ENCODE measurements around the gene RBPMS2.

DNA sequence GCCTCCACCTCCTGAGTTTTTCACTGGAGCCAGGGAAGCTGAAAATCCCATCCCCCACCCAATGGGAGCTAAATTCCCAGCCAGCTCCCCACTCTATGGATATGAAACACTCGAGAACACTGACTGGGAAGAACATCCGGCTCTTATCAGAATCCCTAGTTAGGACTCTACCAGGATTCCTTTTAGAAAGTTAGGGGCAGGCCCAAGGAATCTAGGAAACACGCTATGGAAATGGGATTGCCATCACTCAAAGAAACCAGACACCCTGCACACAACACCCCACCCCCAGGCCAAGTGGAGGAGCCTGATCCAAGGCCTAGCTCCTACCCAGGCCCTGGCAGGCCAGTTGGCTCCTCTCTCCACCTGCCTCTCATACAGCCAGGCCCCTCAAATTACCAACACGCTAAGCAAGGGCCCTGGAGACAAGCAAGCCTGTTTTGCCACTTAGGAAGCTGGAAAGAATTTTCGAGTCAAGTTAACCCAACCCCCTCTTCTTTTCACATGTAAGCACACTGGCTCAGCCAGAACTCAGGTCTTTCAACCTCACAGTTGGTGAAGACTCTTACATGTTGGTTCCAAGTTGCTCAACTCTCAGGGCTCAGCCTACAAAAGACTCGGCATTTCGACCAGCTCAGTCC, 75.5 kb downstream of the RBPMS2 start:
- TF ChIP-seq, protein P1, sequence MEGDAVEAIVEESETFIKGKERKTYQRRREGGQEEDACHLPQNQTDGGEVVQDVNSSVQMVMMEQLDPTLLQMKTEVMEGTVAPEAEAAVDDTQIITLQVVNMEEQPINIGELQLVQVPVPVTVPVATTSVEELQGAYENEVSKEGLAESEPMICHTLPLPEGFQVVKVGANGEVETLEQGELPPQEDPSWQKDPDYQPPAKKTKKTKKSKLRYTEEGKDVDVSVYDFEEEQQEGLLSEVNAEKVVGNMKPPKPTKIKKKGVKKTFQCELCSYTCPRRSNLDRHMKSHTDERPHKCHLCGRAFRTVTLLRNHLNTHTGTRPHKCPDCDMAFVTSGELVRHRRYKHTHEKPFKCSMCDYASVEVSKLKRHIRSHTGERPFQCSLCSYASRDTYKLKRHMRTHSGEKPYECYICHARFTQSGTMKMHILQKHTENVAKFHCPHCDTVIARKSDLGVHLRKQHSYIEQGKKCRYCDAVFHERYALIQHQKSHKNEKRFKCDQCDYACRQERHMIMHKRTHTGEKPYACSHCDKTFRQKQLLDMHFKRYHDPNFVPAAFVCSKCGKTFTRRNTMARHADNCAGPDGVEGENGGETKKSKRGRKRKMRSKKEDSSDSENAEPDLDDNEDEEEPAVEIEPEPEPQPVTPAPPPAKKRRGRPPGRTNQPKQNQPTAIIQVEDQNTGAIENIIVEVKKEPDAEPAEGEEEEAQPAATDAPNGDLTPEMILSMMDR (conservative IDR thresholded peaks at IDR 0.05 in 1 of 2, IDR thresholded peaks at IDR 0.05 in 1 of 2; ENCODE audit: extremely low read depth in 1 of 2, insufficient read depth in 1 of 2, low read depth in 1 of 2, low read length in 2 of 2): no peak
- no peak for TF ChIP-seq EZH2 (IDR thresholded peaks at IDR 0.05; ENCODE audit: borderline replicate concordance, low read length)
